ENCODE results near the gene GOLGA2.

DNA sequence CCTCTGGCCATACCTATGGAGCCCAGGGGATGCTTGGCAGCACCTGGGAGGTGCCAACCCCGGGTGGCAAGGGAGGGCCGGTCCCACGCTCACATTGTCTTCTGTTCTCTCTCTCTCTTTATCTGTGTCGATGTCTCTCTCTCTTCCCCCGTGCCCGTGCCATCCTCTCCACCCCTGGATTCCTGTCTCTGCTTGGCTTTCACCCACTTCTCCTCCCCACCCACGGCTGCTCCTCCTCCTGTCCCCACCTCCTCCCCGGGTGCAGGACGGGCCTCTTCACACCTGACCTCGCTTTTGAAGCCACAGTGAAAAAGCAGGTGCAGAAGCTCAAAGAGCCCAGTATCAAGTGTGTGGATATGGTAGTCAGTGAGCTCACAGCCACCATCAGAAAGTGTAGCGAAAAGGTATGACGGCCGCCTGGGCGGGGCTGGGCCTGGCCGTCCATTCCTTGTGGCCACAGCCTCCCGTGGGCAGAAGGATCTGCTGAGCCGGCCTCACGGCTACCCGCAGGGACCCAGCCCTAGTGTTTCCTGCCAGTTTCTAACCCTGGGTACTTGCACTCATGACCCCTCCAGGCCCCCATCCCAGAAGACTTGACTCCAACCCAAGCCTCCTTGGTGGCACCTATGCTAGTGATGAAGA, 49.9 kb downstream of the GOLGA2 start:
- no peak for TF ChIP-seq EZH2phosphoT487 (IDR thresholded peaks at IDR 0.05; ENCODE audit: borderline replicate concordance, low read depth, low read length)
- TF ChIP-seq, protein P1, sequence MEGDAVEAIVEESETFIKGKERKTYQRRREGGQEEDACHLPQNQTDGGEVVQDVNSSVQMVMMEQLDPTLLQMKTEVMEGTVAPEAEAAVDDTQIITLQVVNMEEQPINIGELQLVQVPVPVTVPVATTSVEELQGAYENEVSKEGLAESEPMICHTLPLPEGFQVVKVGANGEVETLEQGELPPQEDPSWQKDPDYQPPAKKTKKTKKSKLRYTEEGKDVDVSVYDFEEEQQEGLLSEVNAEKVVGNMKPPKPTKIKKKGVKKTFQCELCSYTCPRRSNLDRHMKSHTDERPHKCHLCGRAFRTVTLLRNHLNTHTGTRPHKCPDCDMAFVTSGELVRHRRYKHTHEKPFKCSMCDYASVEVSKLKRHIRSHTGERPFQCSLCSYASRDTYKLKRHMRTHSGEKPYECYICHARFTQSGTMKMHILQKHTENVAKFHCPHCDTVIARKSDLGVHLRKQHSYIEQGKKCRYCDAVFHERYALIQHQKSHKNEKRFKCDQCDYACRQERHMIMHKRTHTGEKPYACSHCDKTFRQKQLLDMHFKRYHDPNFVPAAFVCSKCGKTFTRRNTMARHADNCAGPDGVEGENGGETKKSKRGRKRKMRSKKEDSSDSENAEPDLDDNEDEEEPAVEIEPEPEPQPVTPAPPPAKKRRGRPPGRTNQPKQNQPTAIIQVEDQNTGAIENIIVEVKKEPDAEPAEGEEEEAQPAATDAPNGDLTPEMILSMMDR (conservative IDR thresholded peaks at IDR 0.05; ENCODE audit: low read length) = no peak

All from OCI-LY7 (cell line).